ENCODE data around the gene FAM136A.
A peak's percentile ranks its signal among the peaks of the same experiment; 100 is the strongest.
"Not testable (repeated sequence)": the region's sequence is repeated elsewhere in the genome, so short reads cannot be mapped to it uniquely, and the experiment has no call there.

Gene FAM136A

GRCh38 chr2:70283500-70284191 is 18.2 kb downstream of the FAM136A start:
- no peak for DNase-seq

- no peak for DNase-seq
Measured at GRCh38 chr2:70282439-70282838, 19.4 kb downstream of the FAM136A start.

- no peak for DNase-seq
Measured at GRCh38 chr2:70280242-70280798, 21.5 kb downstream of the FAM136A start.

- no peak for DNase-seq
Measured at GRCh38 chr2:70270323-70270722, 31.5 kb downstream of the FAM136A start.

- not testable (repeated sequence) for DNase-seq
Measured at GRCh38 chr2:70269422-70270302, 32.2 kb downstream of the FAM136A start.

GRCh38 chr2:70266925-70267324 is 34.9 kb downstream of the FAM136A start:
- not testable (repeated sequence) for DNase-seq

- DNase-seq, result no peak
Measured at GRCh38 chr2:70261501-70261900, 40.4 kb downstream of the FAM136A start.

- DNase-seq, result no peak
Measured at GRCh38 chr2:70258532-70258875, 43.4 kb downstream of the FAM136A start.

GRCh38 chr2:70255637-70256314 is 46.1 kb downstream of the FAM136A start:
- DNase-seq, result no peak

GRCh38 chr2:70250434-70250833 is 51.4 kb downstream of the FAM136A start:
- no peak for DNase-seq

GRCh38 chr2:70248181-70248847 is 53.6 kb downstream of the FAM136A start, which contains the start of gene TIA1:
Gene TIA1 (minus strand): TSS chr2:70248628. CDS start chr2:70248430, 198 bp downstream.
- peak; percentile 95 to 98 for DNase-seq

GRCh38 chr2:70247364-70248180 is 54.3 kb downstream of the FAM136A start:
- no peak for DNase-seq
